SHP77 (cell line): ENCODE measurements around the gene MAML2.

Source experiments
- DNase-seq, 2 experiments: peaks; one replicate each; lab custom pipeline; 2025; lab: John Stamatoyannopoulos, UW

The MAML2 gene

DNA sequence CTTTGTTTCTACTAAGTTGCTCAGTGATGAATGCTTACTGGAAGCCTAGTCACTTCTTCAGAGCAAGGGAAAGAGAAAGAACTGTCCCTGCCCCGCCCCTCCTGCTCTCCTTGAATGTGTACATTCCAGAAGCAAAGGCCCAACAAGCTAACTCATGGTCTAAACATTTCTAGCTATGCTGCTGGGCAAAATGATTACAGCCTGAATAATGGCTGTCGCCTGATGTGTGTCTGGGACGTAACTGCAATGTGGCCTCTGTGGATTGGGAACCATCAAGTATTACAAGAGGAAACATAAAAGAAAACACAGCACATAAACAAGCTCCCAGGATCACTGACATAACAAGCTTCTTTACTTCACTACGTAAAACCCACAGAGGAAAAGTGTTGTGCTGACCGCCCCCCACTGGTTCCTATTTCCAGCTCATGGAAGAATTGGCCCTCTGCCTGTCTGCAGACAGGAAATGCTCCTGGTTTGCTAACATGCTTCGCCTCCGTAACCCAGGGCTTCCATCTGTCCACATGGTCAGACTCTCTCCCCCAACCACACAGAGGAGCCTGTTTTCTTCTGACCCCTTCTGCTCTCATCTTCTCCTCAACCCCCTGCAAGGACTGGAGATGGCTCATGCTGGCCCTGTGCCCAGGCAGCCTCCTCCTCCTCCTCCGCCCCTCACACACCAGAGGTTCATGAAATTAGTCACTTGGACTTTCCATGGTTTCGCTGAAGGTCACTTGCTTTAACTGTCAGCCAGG lies 187.2 kb downstream of the MAML2 start:
- DNase-seq, result no peak

DNA sequence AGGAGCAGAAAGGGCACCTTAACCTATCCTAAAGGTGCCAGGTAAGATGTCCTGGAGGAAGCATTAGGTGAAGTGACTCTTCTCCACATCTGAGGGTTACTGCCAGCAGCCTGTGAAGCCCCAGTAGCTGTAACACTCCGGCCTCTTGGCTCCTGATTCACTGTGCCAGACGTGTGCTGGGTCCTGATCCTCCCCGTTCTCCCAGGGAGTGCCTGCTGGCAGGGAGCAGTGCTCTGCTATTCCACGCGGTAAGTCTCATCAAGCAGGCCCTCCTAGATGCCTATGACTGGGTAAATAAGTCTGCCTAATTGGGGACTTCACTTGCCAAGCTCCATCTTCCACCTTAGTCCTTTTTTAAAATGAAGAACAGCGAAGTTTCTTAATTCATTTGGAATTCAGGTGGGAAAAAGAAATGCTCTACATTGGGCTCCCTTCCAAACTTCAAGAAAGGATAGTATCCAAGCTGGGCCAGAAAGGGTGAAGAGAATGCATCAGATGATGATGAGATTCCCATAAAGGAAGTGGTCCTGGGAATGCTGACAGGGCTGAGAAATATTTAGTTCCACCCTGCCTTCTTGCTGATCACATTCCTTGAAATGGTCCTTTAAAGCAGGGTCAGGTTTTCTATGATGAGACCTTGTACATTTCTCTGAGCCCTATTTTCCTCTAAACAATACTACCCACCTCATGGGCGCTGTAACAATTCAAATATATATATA lies 188.0 kb downstream of the MAML2 start:
- no peak for DNase-seq

DNA sequence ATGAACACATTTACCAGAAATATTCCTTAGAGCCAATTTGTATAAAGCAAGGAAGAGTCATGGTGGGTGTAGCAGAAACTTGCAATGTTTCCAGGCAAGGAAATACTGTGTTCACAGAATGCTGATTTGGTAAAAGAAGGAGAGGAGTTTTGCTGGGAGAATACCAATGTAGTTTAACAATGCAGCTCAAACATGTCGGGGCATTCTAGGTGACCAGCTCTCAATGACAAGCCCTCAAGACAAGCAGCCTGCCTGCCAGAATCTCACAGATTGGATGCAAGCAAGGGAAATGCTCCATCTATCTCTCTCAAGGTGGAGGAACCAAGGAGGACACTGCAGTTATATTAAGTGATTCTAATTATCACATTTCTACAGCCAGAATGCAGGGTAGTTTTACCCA lies 190.4 kb downstream of the MAML2 start:
- no peak for DNase-seq

DNA sequence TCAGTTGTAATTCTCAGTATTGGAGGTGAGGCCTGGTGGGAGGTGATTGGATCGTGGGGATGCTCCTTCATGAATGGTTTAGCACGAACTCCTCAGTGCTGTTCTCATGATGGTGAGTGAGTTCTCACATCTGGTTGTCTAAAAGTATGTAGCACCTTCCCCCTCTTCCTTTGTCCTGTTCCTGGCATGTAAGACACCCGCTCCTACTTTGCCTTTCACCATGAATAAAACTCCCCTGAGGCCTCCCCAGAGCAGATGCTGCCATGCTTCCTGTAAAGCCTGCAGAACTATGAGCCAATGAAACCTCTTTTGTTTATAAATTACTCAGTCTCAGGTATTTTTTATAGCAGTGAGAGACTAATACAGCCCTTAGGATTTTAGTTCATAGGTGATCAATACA lies 191.5 kb downstream of the MAML2 start:
- no peak for DNase-seq

DNA sequence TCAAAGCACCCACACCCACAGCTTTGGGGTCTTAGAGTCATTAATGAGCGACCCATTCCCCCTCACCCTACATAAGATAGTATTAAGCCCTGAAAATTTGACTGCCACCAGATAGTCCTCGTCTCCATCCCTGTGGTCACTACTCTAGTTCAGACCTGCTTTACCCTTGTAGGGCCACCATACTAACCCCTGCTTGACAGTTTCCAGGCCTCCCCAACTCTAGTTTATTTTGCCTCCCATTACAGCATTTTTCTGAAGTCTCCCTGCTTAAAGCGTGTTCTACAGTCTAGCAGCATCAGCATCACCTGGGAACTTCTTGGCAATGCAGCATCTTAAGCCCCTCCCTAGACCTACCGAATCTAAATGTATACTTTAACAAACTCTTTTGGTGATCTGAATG lies 192.4 kb downstream of the MAML2 start:
- no peak for DNase-seq

DNA sequence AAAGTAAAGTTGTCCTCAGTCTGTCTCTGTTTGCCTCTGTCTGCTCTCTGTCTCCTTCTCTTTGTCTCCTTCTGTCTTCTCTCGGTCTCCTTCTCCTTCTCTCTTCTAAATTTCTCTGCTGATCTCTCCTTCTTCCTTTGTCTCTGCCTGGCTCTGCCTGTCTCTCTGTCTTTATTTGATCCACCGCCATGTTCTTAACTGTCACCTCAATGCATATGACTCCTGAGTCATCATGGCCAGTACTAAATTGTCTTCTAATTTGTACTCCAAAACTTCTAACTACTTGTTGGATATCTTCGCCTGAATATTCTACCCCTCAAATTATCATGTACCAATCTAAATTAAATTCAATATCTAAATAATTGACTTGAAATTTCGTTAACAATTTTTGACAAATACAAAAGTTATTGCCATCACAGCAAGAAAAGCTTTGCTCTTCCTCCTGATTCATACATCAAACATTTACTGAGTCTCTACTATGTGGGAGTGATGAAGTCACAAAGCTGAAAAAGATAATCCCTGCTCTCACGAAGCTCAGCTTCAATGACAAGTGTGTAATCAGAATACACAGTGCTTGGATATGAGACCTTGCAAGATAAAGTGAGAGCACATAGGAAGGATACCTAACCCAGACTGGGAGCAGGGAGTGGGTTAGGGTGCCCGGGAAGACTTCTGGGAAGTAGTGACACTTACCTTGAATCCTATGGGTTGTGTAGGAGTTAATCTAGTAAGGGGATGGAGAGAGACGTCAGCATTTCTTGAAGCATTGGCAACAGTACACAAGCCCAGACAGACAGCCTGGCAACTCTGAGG lies 193.0 kb downstream of the MAML2 start:
- no peak for DNase-seq

DNA sequence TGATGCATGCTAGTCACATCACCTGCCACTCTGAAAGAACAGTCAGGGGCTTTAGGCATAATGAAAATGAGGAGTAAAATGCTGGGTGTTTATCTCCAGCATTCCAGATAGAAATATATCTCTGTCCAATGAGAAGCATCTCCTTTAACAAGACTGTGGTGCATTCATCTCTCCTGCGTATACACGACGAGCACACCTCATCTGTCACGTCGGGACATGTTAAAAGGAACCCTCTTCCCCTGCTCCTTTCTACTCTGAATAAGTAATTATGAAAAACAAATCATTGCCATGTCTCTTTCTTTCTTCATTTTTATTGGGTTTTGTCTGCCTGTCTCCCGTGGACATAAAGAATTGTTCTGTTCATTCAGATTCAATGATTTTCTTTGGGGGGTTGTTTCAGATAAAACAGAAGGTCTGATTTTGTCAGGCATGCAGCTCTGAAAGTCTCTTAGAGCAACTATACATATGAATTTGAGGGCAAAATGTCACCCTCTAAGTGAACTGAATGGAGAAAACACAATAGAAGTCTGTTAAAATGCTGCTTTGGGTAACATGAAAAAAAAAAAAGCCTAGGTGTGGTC lies 195.0 kb downstream of the MAML2 start:
- no peak for DNase-seq

DNA sequence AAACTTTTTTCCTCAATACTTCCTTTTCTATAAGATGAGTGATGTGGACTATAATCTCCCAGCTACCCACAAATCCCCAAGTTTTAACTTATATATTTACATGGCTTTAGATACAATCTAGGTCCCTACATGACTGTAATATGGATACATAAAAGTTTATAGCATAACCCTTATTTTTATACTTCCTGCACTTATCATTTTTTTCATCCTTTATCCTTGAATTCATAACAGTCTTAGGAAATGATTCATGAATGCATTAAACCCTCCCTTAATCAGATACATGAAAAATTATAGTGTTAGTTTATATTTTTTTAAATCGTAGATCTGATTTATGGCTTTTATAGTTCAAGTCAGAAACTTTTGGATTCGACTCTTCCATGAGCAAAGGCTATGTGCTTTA lies 195.8 kb downstream of the MAML2 start:
- no peak for DNase-seq

DNA sequence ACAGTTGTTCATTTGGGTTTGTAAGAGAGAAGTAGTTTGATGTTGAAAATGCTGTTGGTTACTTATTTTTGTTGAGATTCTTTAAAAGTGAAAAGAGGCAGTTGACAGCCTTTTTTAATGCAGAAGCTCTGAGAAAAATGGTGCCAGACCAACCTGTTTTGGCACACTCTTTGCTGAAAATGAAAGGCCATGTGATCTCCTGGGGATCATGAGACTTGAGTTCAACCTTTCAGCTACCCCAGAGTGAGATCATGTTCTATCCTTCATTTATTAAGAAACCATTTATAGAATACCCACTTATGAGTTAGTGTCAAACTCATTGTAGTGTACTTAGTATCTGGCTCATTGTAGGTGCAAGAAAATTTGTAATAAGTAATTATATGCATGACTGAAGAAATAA lies 196.2 kb downstream of the MAML2 start:
- no peak for DNase-seq

DNA sequence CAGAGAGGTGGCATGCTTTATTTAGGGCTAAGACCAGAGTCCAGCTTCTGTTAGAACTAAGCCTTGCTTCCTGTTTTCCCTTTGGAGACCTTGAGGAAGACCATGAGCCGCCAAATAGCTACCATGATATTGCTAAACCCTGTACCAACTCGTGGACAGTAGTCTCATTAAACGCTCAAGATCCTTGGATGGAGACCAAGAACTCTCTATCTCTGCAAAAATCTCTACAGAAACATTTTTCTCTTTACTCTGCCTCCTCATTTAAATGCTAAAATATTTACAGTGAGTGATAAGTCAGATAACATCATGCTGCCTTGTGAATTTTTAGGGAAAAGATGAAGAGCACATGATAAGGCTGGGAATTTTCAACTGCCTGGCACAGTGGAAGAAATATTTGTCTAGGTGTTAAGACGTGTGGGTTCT lies 197.8 kb downstream of the MAML2 start:
- no peak for DNase-seq

DNA sequence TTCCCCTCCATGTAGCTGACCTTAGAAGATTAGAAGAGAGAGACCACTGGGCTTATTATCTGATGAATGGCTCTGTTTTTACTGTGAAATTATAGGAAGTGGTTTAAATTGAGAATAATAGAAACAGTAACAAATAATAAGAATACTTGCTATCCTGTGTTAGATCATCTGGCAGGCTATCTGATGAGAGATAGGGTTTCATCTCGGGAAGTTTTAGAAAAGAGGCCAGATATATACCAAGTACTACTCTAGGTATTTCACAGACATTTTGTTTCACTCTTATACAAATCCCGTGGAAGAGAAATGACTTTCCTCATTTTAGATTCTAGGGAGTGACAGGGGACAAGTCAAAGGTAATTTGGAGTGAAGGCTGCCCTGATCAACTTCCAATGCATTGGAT lies 198.4 kb downstream of the MAML2 start:
- DNase-seq, result no peak

DNA sequence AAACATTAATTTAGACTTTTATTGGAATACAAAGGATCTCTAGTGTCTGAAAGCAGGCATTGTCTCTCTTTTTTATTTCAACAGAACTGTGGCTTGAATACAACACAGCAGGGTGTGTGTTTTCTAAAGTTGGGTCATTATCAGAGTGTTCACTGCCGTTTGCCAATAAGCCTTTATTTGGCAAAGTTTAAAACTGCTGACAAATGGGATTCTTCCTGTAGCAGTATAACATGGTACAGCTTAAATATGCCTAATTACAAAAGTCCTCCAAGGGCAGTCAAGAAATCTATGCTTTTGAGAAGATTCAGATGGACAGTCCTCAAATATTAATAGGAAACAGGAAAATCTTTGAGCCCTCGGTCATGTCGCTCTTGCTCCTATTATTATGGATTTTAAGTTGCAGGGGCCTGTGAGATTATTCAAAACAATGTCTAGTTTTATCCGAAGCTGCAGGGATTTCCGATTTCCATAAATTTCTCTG lies 199.9 kb downstream of the MAML2 start:
- no peak for DNase-seq

DNA sequence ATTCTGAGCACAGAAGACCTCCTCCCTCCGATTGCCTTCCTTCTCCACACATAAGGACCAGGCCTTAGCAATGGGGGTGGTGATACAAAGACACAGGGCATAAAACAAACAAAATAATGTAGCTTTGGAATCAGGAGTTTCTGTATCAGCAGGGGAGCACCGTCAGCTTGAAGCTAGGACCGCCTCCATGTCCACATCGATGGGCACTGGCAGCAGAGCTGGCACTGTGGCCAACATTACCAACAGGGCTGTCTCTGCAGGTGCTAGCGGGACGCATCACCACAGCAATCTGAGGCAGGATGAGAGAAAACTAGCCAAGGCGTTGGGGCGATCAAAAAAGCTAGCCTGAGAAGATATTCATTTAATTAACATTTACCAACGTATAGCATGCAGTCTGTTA lies 201.4 kb downstream of the MAML2 start:
- no peak for DNase-seq

DNA sequence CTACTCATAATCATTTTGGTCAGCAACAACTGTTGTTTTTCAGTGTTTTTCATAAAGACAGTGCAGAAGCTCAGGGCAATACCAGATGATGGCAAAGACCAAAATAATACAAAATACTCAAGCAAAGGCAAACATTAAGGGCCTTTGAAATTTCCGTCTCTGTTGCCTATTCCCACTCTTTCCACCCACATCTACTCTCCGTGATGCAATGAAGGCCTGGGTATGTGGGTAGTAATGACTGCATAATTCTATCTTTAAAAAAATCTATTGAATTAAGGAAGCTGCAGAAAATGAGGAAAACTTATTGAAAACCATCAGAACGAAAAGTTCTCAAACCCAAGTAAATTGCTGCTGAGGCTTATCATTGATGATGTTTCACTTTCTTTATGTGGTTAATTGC lies 203.3 kb downstream of the MAML2 start:
- DNase-seq, result no peak

DNA sequence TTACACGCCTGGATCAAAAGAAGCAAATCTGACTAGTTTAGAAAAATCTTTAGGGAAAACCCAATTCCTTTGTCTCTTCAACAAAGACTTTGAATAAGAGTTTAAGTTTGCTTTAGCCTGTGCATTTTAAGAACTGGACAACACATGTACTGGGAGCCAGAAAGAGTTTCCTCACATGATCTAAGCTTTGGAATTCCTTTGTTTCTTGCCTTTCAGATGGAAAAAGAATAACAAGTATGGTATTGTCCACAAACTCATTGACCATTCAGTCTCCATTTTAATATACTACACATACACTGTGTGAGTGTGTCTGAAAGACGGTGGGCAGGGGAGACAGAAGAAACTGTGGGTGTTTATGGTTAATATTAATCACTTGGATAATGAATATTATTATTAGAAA lies 205.6 kb downstream of the MAML2 start:
- DNase-seq, result no peak

DNA sequence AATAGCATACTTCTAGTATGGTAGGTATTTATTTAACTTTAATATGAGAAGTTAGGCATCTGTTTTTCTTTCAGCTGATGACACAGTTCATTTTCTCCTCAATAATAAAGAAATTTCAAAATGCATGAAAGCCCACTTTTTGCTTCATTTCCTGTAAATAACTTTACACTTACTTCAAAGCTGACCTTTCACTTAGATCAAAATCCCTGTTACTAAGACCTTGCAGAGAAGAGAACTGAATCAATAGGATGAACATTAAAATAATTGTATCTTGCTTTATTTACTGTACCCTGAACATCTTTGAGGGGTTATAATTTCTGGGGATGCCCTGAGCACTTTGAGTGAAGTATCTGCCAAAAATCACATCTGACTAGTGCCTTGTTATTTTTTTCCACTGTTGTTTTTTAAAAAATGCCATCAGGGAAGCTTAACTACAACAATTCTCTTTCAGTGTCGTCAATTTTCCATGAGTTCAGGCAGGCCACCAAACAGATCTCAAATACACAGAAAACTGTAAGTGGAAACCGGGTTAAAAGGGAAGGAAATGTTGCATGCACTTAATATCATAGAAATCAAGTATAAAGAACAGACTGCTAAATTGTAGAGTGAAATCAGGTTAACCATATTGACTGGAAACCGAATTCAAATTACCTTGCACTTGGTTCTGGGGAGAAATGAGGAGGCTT lies 206.2 kb downstream of the MAML2 start:
- DNase-seq, result no peak

DNA sequence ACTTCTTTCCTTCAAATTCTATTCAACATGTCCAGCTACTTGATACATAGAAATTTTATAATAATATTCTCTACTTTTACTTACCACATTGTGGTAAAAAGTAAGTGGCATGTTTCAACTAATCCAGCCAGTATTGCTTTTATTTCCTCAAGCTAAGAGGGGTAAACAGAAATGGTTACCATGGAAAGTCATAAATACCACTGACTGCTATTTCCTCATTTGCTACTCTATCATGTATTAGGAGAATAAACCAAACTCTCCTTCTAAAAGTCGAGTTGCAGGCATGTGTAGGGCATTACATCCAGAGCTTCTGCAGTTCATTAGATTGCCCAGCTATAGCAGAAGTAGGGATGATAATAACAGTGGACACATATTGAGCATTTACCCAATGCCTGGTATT lies 208.4 kb downstream of the MAML2 start:
- DNase-seq, result no peak

DNA sequence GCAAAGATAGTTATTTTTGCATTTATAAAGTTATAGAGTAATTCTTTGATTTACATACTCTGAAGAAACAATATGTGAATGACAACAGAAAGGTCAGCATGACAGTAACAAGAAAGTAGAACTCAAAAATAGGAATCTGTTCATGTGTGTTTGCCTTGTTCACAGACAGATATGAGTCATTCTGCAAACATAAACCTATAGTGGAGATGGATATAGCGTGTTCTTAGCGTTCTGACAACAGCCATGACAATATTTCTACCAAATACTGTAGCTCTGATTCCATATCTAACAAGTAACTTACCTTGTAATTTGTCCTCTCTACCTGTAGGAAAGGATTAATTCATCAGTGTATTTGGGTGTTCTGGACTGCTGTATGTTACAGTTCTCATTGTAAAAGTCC lies 210.6 kb downstream of the MAML2 start:
- no peak for DNase-seq

DNA sequence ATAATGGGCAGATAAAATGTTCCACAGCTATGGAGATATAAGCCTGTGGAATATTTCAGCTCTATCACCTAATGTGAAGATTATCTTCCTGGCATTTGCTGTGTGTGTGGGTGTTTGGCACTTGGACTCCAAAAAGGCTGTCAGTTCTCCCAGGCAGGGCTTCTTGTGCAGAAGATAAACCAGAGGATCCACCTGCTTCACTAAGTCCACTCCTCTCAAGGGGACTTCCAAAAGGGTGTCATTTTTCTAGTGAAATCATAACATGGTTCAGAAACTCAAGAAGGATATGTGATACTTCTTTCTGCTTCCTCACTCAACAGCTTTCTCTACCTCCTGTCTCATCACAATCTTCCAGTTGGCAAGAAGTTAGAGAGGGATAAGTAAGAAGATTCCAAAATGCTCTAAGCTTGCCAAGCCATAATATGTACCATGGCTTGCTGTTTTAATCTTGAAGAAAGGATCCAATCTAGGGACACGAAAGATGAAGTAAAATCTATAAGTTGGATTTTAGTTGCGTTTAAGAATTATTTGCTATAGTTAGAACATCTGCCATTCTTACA lies 212.9 kb downstream of the MAML2 start:
- DNase-seq, result no peak

DNA sequence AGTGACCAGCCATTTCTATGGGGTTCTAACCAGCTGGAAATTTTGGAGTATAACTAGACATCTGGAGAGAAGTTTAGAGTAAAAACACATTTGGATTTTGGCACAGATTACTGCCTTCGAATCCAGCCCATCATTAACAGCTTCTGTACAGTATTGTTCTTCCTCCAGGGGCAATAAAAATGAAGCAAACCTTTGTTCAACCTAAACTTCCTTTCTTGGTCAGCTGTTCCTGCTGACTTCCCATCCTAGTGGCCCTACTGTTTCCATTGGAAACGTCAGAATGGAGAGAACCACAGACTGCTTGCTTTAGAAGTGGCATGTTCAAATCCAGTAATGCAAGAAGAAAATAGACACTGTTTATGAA lies 215.4 kb downstream of the MAML2 start:
- DNase-seq, result no peak

DNA sequence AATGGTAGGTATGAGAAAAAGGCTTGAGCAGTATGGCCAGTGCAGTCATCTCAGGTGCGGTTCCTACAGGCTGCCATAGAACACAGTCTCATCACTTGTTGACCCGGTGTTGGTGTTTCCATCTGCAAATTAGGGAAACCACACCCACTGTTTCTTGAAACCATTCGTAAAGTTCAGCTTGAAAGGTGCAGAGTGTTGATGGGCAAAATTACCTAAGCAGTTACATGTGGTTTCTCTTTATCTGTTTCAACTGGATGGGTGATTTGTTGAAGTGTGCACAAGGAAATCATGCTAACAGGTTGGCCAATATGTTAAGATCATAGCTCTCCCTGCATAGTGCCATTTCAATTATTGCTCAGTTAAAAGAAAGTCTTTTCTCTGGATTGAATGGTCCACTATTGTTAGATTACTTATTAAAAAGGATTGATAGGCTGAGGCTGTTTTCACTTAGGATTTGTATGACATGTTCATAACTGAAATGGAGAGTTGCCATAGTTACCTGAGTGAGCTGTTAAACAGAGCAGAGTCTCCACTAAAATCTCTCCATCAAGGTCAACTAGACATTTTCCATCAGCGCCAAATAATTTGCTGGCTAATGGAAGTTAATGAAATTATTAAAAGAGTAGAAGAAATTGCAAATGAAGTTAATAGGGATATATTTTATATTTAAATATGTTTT lies 215.9 kb downstream of the MAML2 start:
- no peak for DNase-seq
